ENCODE results near the gene KCTD6.

DNA sequence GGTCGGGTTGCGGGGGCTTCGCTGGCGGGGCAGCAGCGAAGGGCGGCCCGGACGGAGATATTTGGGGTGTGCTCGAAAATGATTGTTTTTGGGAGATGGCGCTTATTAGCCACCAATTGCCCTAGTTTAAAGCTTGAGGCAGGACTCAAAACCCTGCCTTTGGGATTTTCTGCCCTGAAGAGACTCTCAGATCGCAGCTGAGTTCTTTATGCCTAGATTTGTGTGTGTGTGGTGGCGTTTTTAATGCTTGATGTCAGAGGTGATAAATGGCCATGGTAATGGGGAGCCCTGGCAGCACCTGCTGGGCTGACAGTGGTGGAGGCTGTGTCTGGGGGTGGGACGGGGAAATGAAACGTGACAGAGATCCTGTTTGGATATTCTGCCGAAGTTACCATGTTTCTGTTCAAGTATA is 604 bp downstream of the KCTD6 start:
- TF ChIP-seq, protein P1, sequence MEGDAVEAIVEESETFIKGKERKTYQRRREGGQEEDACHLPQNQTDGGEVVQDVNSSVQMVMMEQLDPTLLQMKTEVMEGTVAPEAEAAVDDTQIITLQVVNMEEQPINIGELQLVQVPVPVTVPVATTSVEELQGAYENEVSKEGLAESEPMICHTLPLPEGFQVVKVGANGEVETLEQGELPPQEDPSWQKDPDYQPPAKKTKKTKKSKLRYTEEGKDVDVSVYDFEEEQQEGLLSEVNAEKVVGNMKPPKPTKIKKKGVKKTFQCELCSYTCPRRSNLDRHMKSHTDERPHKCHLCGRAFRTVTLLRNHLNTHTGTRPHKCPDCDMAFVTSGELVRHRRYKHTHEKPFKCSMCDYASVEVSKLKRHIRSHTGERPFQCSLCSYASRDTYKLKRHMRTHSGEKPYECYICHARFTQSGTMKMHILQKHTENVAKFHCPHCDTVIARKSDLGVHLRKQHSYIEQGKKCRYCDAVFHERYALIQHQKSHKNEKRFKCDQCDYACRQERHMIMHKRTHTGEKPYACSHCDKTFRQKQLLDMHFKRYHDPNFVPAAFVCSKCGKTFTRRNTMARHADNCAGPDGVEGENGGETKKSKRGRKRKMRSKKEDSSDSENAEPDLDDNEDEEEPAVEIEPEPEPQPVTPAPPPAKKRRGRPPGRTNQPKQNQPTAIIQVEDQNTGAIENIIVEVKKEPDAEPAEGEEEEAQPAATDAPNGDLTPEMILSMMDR (IDR thresholded peaks at IDR 0.05 in 2 of 3, conservative IDR thresholded peaks at IDR 0.05 in 1 of 3; ENCODE audit: borderline replicate concordance in 1 of 3, insufficient read depth in 1 of 3, low read depth in 2 of 3, low read length in 2 of 3) = no peak
- TF ChIP-seq POLR2A (IDR thresholded peaks at IDR 0.05; ENCODE audit: borderline replicate concordance, extremely low read depth, insufficient read depth, insufficient read length) (no peak), SP1 (IDR thresholded peaks at IDR 0.05; ENCODE audit: low read depth) (no peak), CEBPB (IDR thresholded peaks at IDR 0.05; ENCODE audit: low read depth) (no peak)
- TF ChIP-seq, protein P2, sequence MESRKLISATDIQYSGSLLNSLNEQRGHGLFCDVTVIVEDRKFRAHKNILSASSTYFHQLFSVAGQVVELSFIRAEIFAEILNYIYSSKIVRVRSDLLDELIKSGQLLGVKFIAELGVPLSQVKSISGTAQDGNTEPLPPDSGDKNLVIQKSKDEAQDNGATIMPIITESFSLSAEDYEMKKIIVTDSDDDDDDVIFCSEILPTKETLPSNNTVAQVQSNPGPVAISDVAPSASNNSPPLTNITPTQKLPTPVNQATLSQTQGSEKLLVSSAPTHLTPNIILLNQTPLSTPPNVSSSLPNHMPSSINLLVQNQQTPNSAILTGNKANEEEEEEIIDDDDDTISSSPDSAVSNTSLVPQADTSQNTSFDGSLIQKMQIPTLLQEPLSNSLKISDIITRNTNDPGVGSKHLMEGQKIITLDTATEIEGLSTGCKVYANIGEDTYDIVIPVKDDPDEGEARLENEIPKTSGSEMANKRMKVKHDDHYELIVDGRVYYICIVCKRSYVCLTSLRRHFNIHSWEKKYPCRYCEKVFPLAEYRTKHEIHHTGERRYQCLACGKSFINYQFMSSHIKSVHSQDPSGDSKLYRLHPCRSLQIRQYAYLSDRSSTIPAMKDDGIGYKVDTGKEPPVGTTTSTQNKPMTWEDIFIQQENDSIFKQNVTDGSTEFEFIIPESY (IDR thresholded peaks at IDR 0.05; ENCODE audit: extremely low read depth, insufficient replicate concordance, low read length) = no peak
